Vagina (tissue), 2 donors: ENCODE data around the gene LLGL1. TPM values are rescaled to one million over a fixed set of nuclear protein-coding genes. Genes with fewer than 3 reads are reported as not detected.
A peak's percentile ranks its signal among the peaks of the same experiment; 100 is the strongest.

Source experiments
- DNase-seq, 2 donors: peaks; one replicate each; pipeline ENCODE4 v3.0.0-alpha.2; 2017; ENCODE audit errors: extremely low spot score in 2 of 2
- H3K27ac ChIP-seq: fragments of 200-600 bp; sonication (generic); one replicate; pipeline ENCODE4 v1.5.1; 2019
- H3K27me3 ChIP-seq: fragments of 200-600 bp; sonication (generic); one replicate; pipeline ENCODE4 v1.5.1; 2019
- H3K36me3 ChIP-seq, 2 donors: fragments of 200-600 bp; sonication (generic); one replicate each; pipeline ENCODE4 v1.5.1; 2017 to 2019
- H3K4me1 ChIP-seq: fragments of 200-600 bp; sonication (generic); one replicate; pipeline ENCODE4 v1.5.1; 2019
- H3K4me3 ChIP-seq, 2 donors: fragments of 200-600 bp; sonication (generic); 1 replicate in 1 of 2; 2 replicates in 1 of 2; pipeline ENCODE4 v1.5.1; 2016 to 2019
- H3K9me3 ChIP-seq: fragments of 200-600 bp; sonication (generic); one replicate; pipeline ENCODE4 v1.5.1; 2019
- CTCF ChIP-seq, 3 experiments: fragments of 450-650 bp in 2 of 3; fragments of 200-600 bp in 1 of 3; sonication (generic) in 1 of 3; IDR thresholded peaks; one replicate each; pipeline ENCODE4 v1.5.1; 2017 to 2019; ENCODE audit warnings: antibody characterized with exemption in 3 of 3, mild to moderate bottlenecking in 2 of 3, moderate library complexity in 2 of 3
- POLR2A ChIP-seq, 2 donors: fragments of 450-650 bp; IDR thresholded peaks; one replicate each; pipeline ENCODE4 v1.6.1; 2017; ENCODE audit warnings: antibody characterized with exemption in 2 of 2, mild to moderate bottlenecking in 2 of 2, moderate library complexity in 2 of 2
- POLR2AphosphoS5 ChIP-seq, 2 donors: sonication (generic); formaldehyde crosslinking; IDR thresholded peaks; one replicate each; pipeline ENCODE4 v1.9.0; 2017; ENCODE audit warnings: antibody characterized with exemption in 2 of 2, mild to moderate bottlenecking in 2 of 2, low read depth in 1 of 2; ENCODE audit not compliant: insufficient read depth in 1 of 2
- intact Hi-C: fragments of 100-400 bp; cut with DNase I; formaldehyde crosslinking; loops from one replicate; pipeline ENCODE4 v1.15.1; 2023
- total RNA-seq: library from RNA; depleted of rRNA; stranded (reverse); fragments of >200 nt; gene quantifications from one replicate; pipeline ENCODE4 v1.2.3, GENCODE V29; 2016

Gene LLGL1
- total RNA-seq, 1 donor from 2014 or later: 27.7 TPM

- H3K4me1 ChIP-seq: peaks cover 50% of the 10 kb centered on the region
- peak overlapping the region; percentile 82 to 90 for H3K4me3 ChIP-seq
- no peak for TF ChIP-seq POLR2AphosphoS5 (IDR thresholded peaks at IDR 0.05; ENCODE audit: insufficient read depth in 1 of 2, low read depth in 1 of 2)
- no peak for TF ChIP-seq CTCF (IDR thresholded peaks at IDR 0.05)
- TF ChIP-seq POLR2A (IDR thresholded peaks at IDR 0.05): no peak
- intact Hi-C loops: no loop called here
- no peaks in the 10 kb centered on the region for H3K9me3 ChIP-seq
- H3K27me3 ChIP-seq: no peaks in the 10 kb centered on the region
- peak overlapping the region; percentile 82 for H3K27ac ChIP-seq
- H3K36me3 ChIP-seq: peaks cover 3 to 39% of the 10 kb centered on the region in 2 donors
- DNase-seq: no peak
These were observed 36.2 kb downstream of the LLGL1 start for GRCh38 chr17:18261659-18262058.

- Histone ChIP-seq H3K36me3 (peaks cover 3 to 35% of the 10 kb centered on the region in 2 donors), H3K9me3 (no peaks in the 10 kb centered on the region), H3K4me1 (peaks cover 45% of the 10 kb centered on the region), H3K4me3 (peak overlapping the region in 1 of 2 donors; percentile 90), H3K27me3 (no peaks in the 10 kb centered on the region), H3K27ac (no peak overlapping the region)
- intact Hi-C loops: no loop called here
- TF ChIP-seq CTCF (IDR thresholded peaks at IDR 0.05) (no peak), POLR2AphosphoS5 (IDR thresholded peaks at IDR 0.05; ENCODE audit: insufficient read depth in 1 of 2, low read depth in 1 of 2) (no peak), POLR2A (IDR thresholded peaks at IDR 0.05) (no peak)
- no peak for DNase-seq
These were observed 36.7 kb downstream of the LLGL1 start for GRCh38 chr17:18262111-18262510.

GRCh38 chr17:18262641-18263040 lies 37.2 kb downstream of the LLGL1 start:
- H3K36me3 ChIP-seq: peaks cover 3 to 35% of the 10 kb centered on the region in 2 donors
- intact Hi-C loops: no loop called here
- no peak for DNase-seq
- H3K9me3 ChIP-seq: no peaks in the 10 kb centered on the region
- no peak overlapping the region for H3K4me3 ChIP-seq
- no peak for TF ChIP-seq POLR2AphosphoS5 (IDR thresholded peaks at IDR 0.05; ENCODE audit: insufficient read depth in 1 of 2, low read depth in 1 of 2)
- TF ChIP-seq CTCF (IDR thresholded peaks at IDR 0.05): no peak
- no peak for TF ChIP-seq POLR2A (IDR thresholded peaks at IDR 0.05)
- H3K27ac ChIP-seq: no peak overlapping the region
- H3K27me3 ChIP-seq: no peaks in the 10 kb centered on the region
- peaks cover 40% of the 10 kb centered on the region for H3K4me1 ChIP-seq

GRCh38 chr17:18263885-18264682 lies 38.6 kb downstream of the LLGL1 start:
- Histone ChIP-seq H3K4me1 (peaks cover 33% of the 10 kb centered on the region), H3K9me3 (no peaks in the 10 kb centered on the region), H3K4me3 (no peak overlapping the region), H3K27me3 (no peaks in the 10 kb centered on the region), H3K27ac (no peak overlapping the region), H3K36me3 (peaks cover 3 to 35% of the 10 kb centered on the region in 2 donors)
- no peak for TF ChIP-seq CTCF (IDR thresholded peaks at IDR 0.05)
- no peak for TF ChIP-seq POLR2AphosphoS5 (IDR thresholded peaks at IDR 0.05; ENCODE audit: insufficient read depth in 1 of 2, low read depth in 1 of 2)
- TF ChIP-seq POLR2A (IDR thresholded peaks at IDR 0.05): no peak
- DNase-seq: no peak
- intact Hi-C loops: no loop called here

GRCh38 chr17:18267366-18267765 lies 41.9 kb downstream of the LLGL1 start:
- intact Hi-C loops: no loop called here

More at GRCh38 chr17:18267366-18267765, 41.9 kb downstream of the LLGL1 start:
- Histone ChIP-seq H3K27ac (no peak overlapping the region), H3K4me1 (peaks cover 6% of the 10 kb centered on the region), H3K36me3 (peaks cover 3 to 35% of the 10 kb centered on the region in 2 donors), H3K27me3 (no peaks in the 10 kb centered on the region), H3K4me3 (no peak overlapping the region), H3K9me3 (no peaks in the 10 kb centered on the region)
- TF ChIP-seq POLR2AphosphoS5 (IDR thresholded peaks at IDR 0.05; ENCODE audit: insufficient read depth in 1 of 2, low read depth in 1 of 2): no peak
- TF ChIP-seq CTCF (IDR thresholded peaks at IDR 0.05): no peak
- TF ChIP-seq POLR2A (IDR thresholded peaks at IDR 0.05): no peak
- no peak for DNase-seq
